ENCODE results near the gene FNBP1.

GRCh38 chr9:129904734-129905133 is 138.3 kb downstream of the FNBP1 start:
- no peak for TF ChIP-seq CTCF (IDR thresholded peaks at IDR 0.05; ENCODE audit: low read depth, low read length, poor library complexity, severe bottlenecking)
- no peak for TF ChIP-seq EZH2phosphoT487 (IDR thresholded peaks at IDR 0.05; ENCODE audit: borderline replicate concordance, low read length)

Measured in DOHH2 (cell line).